GM12878 (cell line): ENCODE measurements around the gene ACADS. TPM values are rescaled to one million over a fixed set of nuclear protein-coding genes. Genes with fewer than 3 reads are reported as not detected.

ENCODE experiments used
- ATAC-seq: fragments of 200-7000 bp; cut with Tn5 transposase; 3 replicates; pipeline ENCODE4 v1.9.1; 2020; ENCODE audit warnings: mild to moderate bottlenecking, moderate library complexity
- BruUV-seq: library from RNA; stranded (reverse); fragments of 400-500 nt; replicated peaks from 2 replicates; lab custom pipeline; 2021; lab: Mats Ljungman, UMichigan
- CTCF ChIA-PET: fragments of 300-600 bp; sonication (Branson Sonifier 250); formaldehyde crosslinking; extraction: SDS; loops from one replicate; lab custom pipeline; 2021; ENCODE audit warnings: inconsistent platforms; lab: Yijun Ruan, JAX
- POLR2A ChIA-PET: fragments of 350-600 bp; formaldehyde crosslinking; extraction: SDS; loops from one replicate; lab custom pipeline; 2021; ENCODE audit warnings: inconsistent platforms; lab: Charles Lee
- RAD21 ChIA-PET: fragments of 300-600 bp; sonication (Branson Sonifier 250); formaldehyde crosslinking; loops from one replicate; lab custom pipeline; 2023; ENCODE audit warnings: antibody characterized with exemption; ENCODE audit not compliant: unreplicated experiment; lab: Charles Lee
- SMC1A ChIA-PET: fragments of 300-600 bp; sonication (Branson Sonifier 250); formaldehyde crosslinking; loops from one replicate; lab custom pipeline; 2023; ENCODE audit not compliant: unreplicated experiment, uncharacterized antibody; lab: Charles Lee
- DNase-seq: peaks from one replicate; pipeline ENCODE4 v3.0.0-alpha.2; 2011; ENCODE audit warnings: low read depth, low spot score
- FAIRE-seq: peaks from 3 replicates; lab custom pipeline; 2011; peaks lifted over from hg19 to GRCh38; lab: Jason Lieb, UNC
- H2AFZ ChIP-seq: 2 replicates; pipeline ENCODE4 v1.6.0; 2011; ENCODE audit warnings: low read depth, low read length, control low read depth; ENCODE audit not compliant: control insufficient read depth
- H3K27ac ChIP-seq: 2 replicates; pipeline ENCODE4 v1.5.1; 2011; ENCODE audit warnings: control low read depth; ENCODE audit not compliant: control insufficient read depth, insufficient read depth
- H3K27me3 ChIP-seq, 2 experiments: replicated peaks in 1 of 2; 2 replicates each; pipeline versions ENCODE4 v1.6.0 to v1.6.1; 2011; ENCODE audit warnings: low read length in 1 of 2; ENCODE audit not compliant: control insufficient read depth in 2 of 2, insufficient read depth in 2 of 2
- H3K36me3 ChIP-seq, 2 experiments: 2 replicates each; pipeline ENCODE4 v1.5.1; 2011; ENCODE audit warnings: low read length in 1 of 2; ENCODE audit not compliant: control insufficient read depth in 2 of 2, insufficient read depth in 2 of 2
- H3K4me1 ChIP-seq: 2 replicates; pipeline ENCODE4 v1.6.1; 2011; ENCODE audit warnings: mild to moderate bottlenecking, low read length, moderate library complexity, mixed read lengths; ENCODE audit not compliant: control insufficient read depth, insufficient read depth
- H3K4me2 ChIP-seq: 2 replicates; pipeline ENCODE4 v1.6.0; 2011; ENCODE audit warnings: control low read depth; ENCODE audit not compliant: control insufficient read depth, insufficient read depth
- H3K4me3 ChIP-seq: fragments of 200-600 bp; sonication (generic); 2 replicates; pipeline ENCODE4 v1.5.1; 2016
- H3K79me2 ChIP-seq: 2 replicates; pipeline ENCODE4 v1.6.0; 2011; ENCODE audit warnings: low read length; ENCODE audit not compliant: control insufficient read depth, insufficient read depth
- H3K9ac ChIP-seq: 2 replicates; pipeline ENCODE4 v1.8.0; 2011; ENCODE audit warnings: low read length, control low read depth, mixed read lengths; ENCODE audit not compliant: control insufficient read depth, insufficient read depth
- H3K9me3 ChIP-seq: replicated peaks from 3 replicates; pipeline ENCODE4 v1.5.1; 2011; ENCODE audit warnings: mild to moderate bottlenecking, low read length; ENCODE audit not compliant: control insufficient read depth, insufficient read depth
- H4K20me1 ChIP-seq: 2 replicates; pipeline ENCODE4 v1.6.0; 2011; ENCODE audit not compliant: control insufficient read depth, insufficient read depth
- BHLHE40 ChIP-seq, 2 experiments: fragments of 450-650 bp in 1 of 2; IDR thresholded peaks; 2 replicates each; pipeline ENCODE4 v1.6.1; 2011 to 2017; ENCODE audit warnings: low read depth in 2 of 2, borderline replicate concordance in 1 of 2, improper control_type of control experiment in 1 of 2, low read length in 1 of 2, mild to moderate bottlenecking in 1 of 2
- CREM ChIP-seq: IDR thresholded peaks from 2 replicates; pipeline ENCODE4 v1.6.1; 2014; ENCODE audit warnings: antibody characterized with exemption, low read depth
- GATAD2B ChIP-seq: fragments of 450-650 bp; conservative IDR thresholded peaks from 2 replicates; pipeline ENCODE4 v1.6.1; 2017; ENCODE audit warnings: low read depth, mild to moderate bottlenecking, moderate library complexity
- IKZF1 ChIP-seq: fragments of 450-650 bp; conservative IDR thresholded peaks from 2 replicates; pipeline ENCODE4 v1.6.1; 2017; ENCODE audit warnings: antibody characterized with exemption, mild to moderate bottlenecking
- NBN ChIP-seq: fragments of 450-650 bp; IDR thresholded peaks from 2 replicates; pipeline ENCODE4 v1.6.1; 2016
- RUNX3 ChIP-seq: IDR thresholded peaks from 2 replicates; pipeline ENCODE4 v1.6.1; 2012; ENCODE audit warnings: low read length, inconsistent platforms
- WRNIP1 ChIP-seq: IDR thresholded peaks from 2 replicates; pipeline ENCODE4 v1.6.1; 2011; ENCODE audit warnings: low read depth, low read length, improper control_type of control experiment, borderline replicate concordance
- WGBS: methylation state at CpG from one replicate; pipeline ENCODE4 v1.1.6; 2016; ENCODE audit warnings: low lambda C conversion rate; ENCODE audit not compliant: insufficient replicate concordance, insufficient coverage; ENCODE audit errors: missing lambda C conversion rate; 5-methylcytosine and 5-hydroxymethylcytosine counted together
- in situ Hi-C: fragments of 300-500 bp; cut with MboI; formaldehyde crosslinking; loops from 9 replicates; pipeline ENCODE4 v1.14.3; 2018; ENCODE audit warnings: mixed read lengths
- intact Hi-C: fragments of 100-400 bp; cut with micrococcal nuclease; formaldehyde crosslinking; loops from one replicate; pipeline ENCODE4 v1.14.2; 2022; ENCODE audit not compliant: unreplicated experiment
- polyA plus RNA-seq, 11 experiments: library from polyadenylated mRNA; depleted of rRNA in 4 of 11; unstranded in 6 of 11; stranded (reverse) in 5 of 11; fragments of >200 nt; fragmentation: Nextera tagmentation in 4 of 11; fragmentation: Illumina TruSeq in 1 of 11; extraction: Ambion mirVana in 4 of 11; extraction: Trizol in 1 of 11; gene quantifications; 1 replicate in 1 of 11; 2 replicates in 10 of 11; pipeline versions ENCODE4 v1.2.1 to v1.2.3, GENCODE V29; 2011 to 2016; ENCODE audit warnings: inconsistent platforms in 2 of 11, missing spikeins in 2 of 11, low read depth in 1 of 11
- total RNA-seq, 4 experiments: library from RNA; depleted of rRNA in 3 of 4; stranded (reverse); fragments of >200 nt in 3 of 4; fragmentation: Illumina TruSeq in 1 of 4; extraction: Trizol in 1 of 4; gene quantifications; 2 replicates each; pipeline versions ENCODE4 v1.2.1 to v1.2.3, GENCODE V29; 2013 to 2021

ACADS gene
- total and polyA plus RNA-seq, 10 of the 15 experiments (the other 5 are each of a cell fraction or from before 2014, with no cell fraction given), result 0.05 to 18.1 (median 10.2) TPM

DNA sequence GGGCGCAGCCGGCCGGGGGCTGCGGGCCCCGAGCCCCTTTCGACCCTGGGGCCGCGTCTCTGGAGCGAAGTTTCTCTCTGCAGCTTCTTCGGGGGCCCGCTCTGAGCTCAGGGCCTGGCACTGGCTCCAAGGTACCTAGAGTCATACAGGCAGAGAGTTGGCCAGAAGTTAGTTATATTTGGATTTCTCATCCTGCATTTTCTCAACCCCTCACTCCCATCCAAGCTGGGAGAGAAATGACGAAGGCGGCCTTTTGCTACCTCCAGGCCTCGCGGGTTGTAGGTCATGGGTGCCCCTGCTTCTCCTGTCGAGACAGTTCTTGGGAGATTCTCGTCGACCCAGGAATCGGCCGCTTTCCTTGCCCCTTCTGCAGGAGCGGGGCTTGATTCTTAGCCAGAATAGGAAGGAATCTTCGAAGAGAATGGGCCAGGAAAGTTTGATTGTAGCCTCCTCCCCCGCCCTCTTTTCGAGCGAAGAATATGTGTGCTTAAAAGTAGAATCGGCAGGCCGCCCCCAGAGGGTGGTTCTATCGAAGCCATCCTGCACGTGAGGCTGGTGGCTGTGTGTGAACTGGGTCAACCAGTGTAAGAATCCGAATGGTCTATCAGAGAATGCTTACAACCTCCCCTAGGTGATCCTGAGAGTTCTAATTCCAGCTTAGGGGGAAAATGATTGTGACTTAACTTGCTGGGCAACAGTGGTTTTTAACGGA is 37.9 kb upstream of the ACADS start (continued):
- 0 out of 2 replicates have a peak, but pooled peaks have one; percentile 26 for TF ChIP-seq WRNIP1

DNA sequence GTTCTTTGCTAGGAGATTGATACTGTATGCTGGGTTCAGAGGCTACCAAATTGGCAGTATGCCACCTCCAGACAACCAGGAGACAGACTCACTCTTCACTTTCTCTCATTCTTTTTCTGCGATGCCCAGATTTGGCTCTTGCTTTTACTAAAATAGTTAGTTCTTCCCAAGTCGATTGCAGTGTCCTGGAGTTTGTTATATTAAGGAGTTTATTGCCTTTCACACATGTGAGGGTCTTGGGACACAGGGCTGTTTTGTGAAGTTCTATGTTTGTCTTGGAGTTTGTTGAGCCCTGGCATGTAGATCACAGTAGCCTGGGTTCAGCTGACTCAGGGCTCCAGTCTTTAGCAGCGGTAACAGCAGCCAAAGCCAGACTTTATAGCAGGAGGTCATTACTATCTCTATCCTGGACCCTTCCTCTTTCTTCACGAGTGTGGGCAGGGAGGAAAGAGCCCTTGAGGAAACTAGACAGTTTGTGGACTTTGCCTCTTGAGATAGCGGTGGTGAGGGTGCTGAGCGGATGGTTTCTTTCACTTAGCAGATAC is 37.0 kb upstream of the ACADS start:
- Histone ChIP-seq H2AFZ (no peak overlapping the region), H3K79me2 (peaks cover 65% of the 10 kb centered on the region), H3K4me2 (peak overlapping the region; percentile 70), H3K9me3 (peaks cover 2% of the 10 kb centered on the region; the same call in 1 of the 3 replicates), H3K27ac (peak overlapping the region; percentile 74), H3K27me3 (no peaks in the 10 kb centered on the region), H4K20me1 (no peaks in the 10 kb centered on the region; the same call in 1 of the 2 replicates), H3K9ac (peak overlapping the region; percentile 86), H3K36me3 (peaks cover 0 to 10% of the 10 kb centered on the region in 2 experiments; a peak in 3 of 4 replicates), H3K4me1 (peaks cover 15% of the 10 kb centered on the region), H3K4me3 (peak overlapping the region; percentile 97)
- SMC1A ChIA-PET, result interaction anchor here (1.0 to 11.7 kb wide), 9 partner anchors 10 to 283 kb away, joined by 3 to 167 read pairs (median 12); partner anchors contain the start of gene POP5
- WGBS, result 20% methylated on average over 6 of the region's 6 CpGs
- CTCF ChIA-PET, result interaction anchor here (0.7 to 24.8 kb wide), 14 partner anchors 10 to 284 kb away, joined by 3 to 454 read pairs (median 6); partner anchors contain the start of genes CABP1 and POP5
- in situ Hi-C loops (no loop called here), intact Hi-C loops (loop anchor here (2.0 to 5.0 kb wide), 2 partner anchors 164 to 282 kb away; no protein-coding TSS in a partner anchor)
- RAD21 ChIA-PET, result interaction anchor here (1.0 to 8.9 kb wide), 6 partner anchors 11 to 283 kb away, joined by 6 to 144 read pairs (median 25); partner anchors contain the start of gene UNC119B
- BruUV-seq, result TSS peak; percentile 58
- peak in 1 of 2 experiments; percentile 6; a peak in 1 of 4 replicates for TF ChIP-seq BHLHE40 (IDR thresholded peaks at IDR 0.05; ENCODE audit: borderline replicate concordance in 1 of 2, low read depth in 2 of 2, low read length in 1 of 2)
- 0 out of 2 replicates have a peak, but pooled peaks have one; percentile 14 for TF ChIP-seq IKZF1
- TF ChIP-seq WRNIP1, result peak; percentile 18; the same call in 1 of the 2 replicates
- TF ChIP-seq NBN, result 0 out of 2 replicates have a peak, but pooled peaks have one; percentile 22
- no peak for TF ChIP-seq RUNX3
- TF ChIP-seq GATAD2B, result 0 out of 2 replicates have a peak, but pooled peaks have one; percentile 36
- TF ChIP-seq CREM, result no peak
- FAIRE-seq (no peak), ATAC-seq (no peak), DNase-seq (no peak)
- POLR2A ChIA-PET, result interaction anchor here (1.1 to 7.4 kb wide), 12 partner anchors 8 to 283 kb away, joined by 3 to 57 read pairs (median 7); partner anchors contain the start of gene POP5
